Neural cell (in vitro differentiated cells): ENCODE results near the gene GGT6. TPM values are rescaled to one million over a fixed set of nuclear protein-coding genes. Genes with fewer than 3 reads are reported as not detected.

Experiments used
- H2AFZ ChIP-seq: fragments of 200-600, 300-800 bp; sonication (generic), shearing (Covaris generic); 2 replicates; pipeline ENCODE4 v1.6.0; 2014; ENCODE audit warnings: low read depth, mild to moderate bottlenecking, antibody characterized with exemption, low read length, moderate library complexity
- H3F3A ChIP-seq: fragments of 200-600 bp; shearing (Covaris generic); 2 replicates; pipeline ENCODE4 v1.6.1; 2016; ENCODE audit warnings: mild to moderate bottlenecking, moderate library complexity, mixed read lengths, antibody characterized with exemption, low read length; ENCODE audit not compliant: insufficient read depth, poor library complexity, severe bottlenecking
- H3K27ac ChIP-seq: fragments of 200-600, 300-800 bp; sonication (generic), shearing (Covaris generic); 2 replicates; pipeline ENCODE4 v1.5.1; 2014; ENCODE audit warnings: mild to moderate bottlenecking, low read length, moderate library complexity
- H3K27me3 ChIP-seq: fragments of 300-800, 200-600 bp; sonication (generic), shearing (Covaris generic); 2 replicates; pipeline ENCODE4 v1.6.0; 2014; ENCODE audit warnings: mild to moderate bottlenecking, low read depth, low read length, moderate library complexity; ENCODE audit not compliant: insufficient read depth
- H3K36me3 ChIP-seq: fragments of 300-800, 200-600 bp; sonication (generic), shearing (Covaris generic); 2 replicates; pipeline ENCODE4 v1.5.1; 2014; ENCODE audit warnings: mild to moderate bottlenecking, antibody characterized with exemption, low read length, moderate library complexity; ENCODE audit not compliant: insufficient read depth
- H3K4me2 ChIP-seq: fragments of 300-800, 200-600 bp; sonication (generic), shearing (Covaris generic); 2 replicates; pipeline ENCODE4 v1.6.0; 2014; ENCODE audit warnings: mild to moderate bottlenecking, low read length
- H3K4me3 ChIP-seq: fragments of 300-800, 200-600 bp; sonication (generic), shearing (Covaris generic); 2 replicates; pipeline ENCODE4 v1.5.1; 2014; ENCODE audit warnings: mild to moderate bottlenecking, low read length, moderate library complexity
- H3K79me2 ChIP-seq: fragments of 200-600 bp; shearing (Covaris generic); replicated peaks from 2 replicates; pipeline ENCODE4 v1.6.0; 2014; ENCODE audit warnings: mild to moderate bottlenecking, low read length, moderate library complexity; ENCODE audit not compliant: insufficient read depth
- H3K9ac ChIP-seq: fragments of 300-800, 200-600 bp; sonication (generic), shearing (Covaris generic); 2 replicates; pipeline ENCODE4 v1.6.1; 2016; ENCODE audit warnings: mild to moderate bottlenecking, low read length, mixed read lengths
- H3K9me2 ChIP-seq: fragments of 200-600 bp; shearing (Covaris generic); 2 replicates; pipeline ENCODE4 v1.6.1; 2016; ENCODE audit warnings: mild to moderate bottlenecking, low read length, mixed read lengths; ENCODE audit not compliant: insufficient read depth
- H3K9me3 ChIP-seq: fragments of 200-600, 300-800 bp; sonication (generic), shearing (Covaris generic); 2 replicates; pipeline ENCODE4 v1.6.1; 2016; ENCODE audit warnings: mild to moderate bottlenecking, mixed run types, low read length, moderate library complexity, mixed read lengths
- H4K20me1 ChIP-seq: fragments of 200-600 bp; shearing (Covaris generic); 2 replicates; pipeline ENCODE4 v1.6.1; 2016; ENCODE audit warnings: mild to moderate bottlenecking, mixed run types; ENCODE audit not compliant: insufficient read depth
- CTCF ChIP-seq: fragments of 450-650 bp; IDR thresholded peaks from 2 replicates; pipeline ENCODE4 v1.5.1; 2014; ENCODE audit warnings: antibody characterized with exemption, mild to moderate bottlenecking, moderate library complexity; ENCODE audit not compliant: poor library complexity, severe bottlenecking
- EP300 ChIP-seq: fragments of 450-650 bp; conservative IDR thresholded peaks from 2 replicates; pipeline ENCODE4 v1.6.1; 2014; ENCODE audit warnings: antibody characterized with exemption, mild to moderate bottlenecking, moderate library complexity; ENCODE audit not compliant: poor library complexity, severe bottlenecking
- EZH2 ChIP-seq: fragments of 200-600, 300-800 bp; shearing (Covaris generic), sonication (generic); IDR thresholded peaks from 2 replicates; pipeline ENCODE4 v1.6.1; 2014; ENCODE audit warnings: antibody characterized with exemption, low read length, borderline replicate concordance, mild to moderate bottlenecking; ENCODE audit not compliant: insufficient read depth, poor library complexity, severe bottlenecking
- MXI1 ChIP-seq: fragments of 450-650 bp; conservative IDR thresholded peaks from 2 replicates; pipeline ENCODE4 v1.6.1; 2014; ENCODE audit warnings: antibody characterized with exemption, mild to moderate bottlenecking; ENCODE audit not compliant: poor library complexity, severe bottlenecking
- POLR2AphosphoS5 ChIP-seq: IDR thresholded peaks from 2 replicates; pipeline ENCODE4 v1.6.1; 2012
- RAD21 ChIP-seq: fragments of 450-650 bp; conservative IDR thresholded peaks from 2 replicates; pipeline ENCODE4 v1.6.1; 2014; ENCODE audit warnings: antibody characterized with exemption, mild to moderate bottlenecking, moderate library complexity
- REST ChIP-seq: IDR thresholded peaks from 2 replicates; pipeline ENCODE4 v1.6.1; 2012; ENCODE audit warnings: borderline replicate concordance
- SMC3 ChIP-seq: fragments of 450-650 bp; conservative IDR thresholded peaks from 2 replicates; pipeline ENCODE4 v1.6.1; 2014; ENCODE audit warnings: antibody characterized with exemption, mild to moderate bottlenecking, moderate library complexity; ENCODE audit not compliant: poor library complexity
- TAF1 ChIP-seq: IDR thresholded peaks from 2 replicates; pipeline ENCODE4 v1.6.1; 2012; ENCODE audit warnings: low read depth
- polyA plus RNA-seq: library from polyadenylated mRNA; depleted of rRNA; stranded (reverse); fragments of >200 nt; gene quantifications from 2 replicates; pipeline ENCODE4 v1.2.3, GENCODE V29; 2014

GGT6 gene
- polyA plus RNA-seq, 1 donor from 2014 or later, result not detected

GRCh38 chr17:4558347-4558971 lies 1.9 kb downstream of the GGT6 start:
- no peaks in the 10 kb centered on the region for H4K20me1 ChIP-seq
- no peaks in the 10 kb centered on the region for H3K9me3 ChIP-seq
- TF ChIP-seq TAF1, result no peak
- TF ChIP-seq MXI1, result no peak
- no peak for TF ChIP-seq REST
- no peak for TF ChIP-seq POLR2AphosphoS5
- no peak for TF ChIP-seq EP300
- TF ChIP-seq RAD21, result no peak
- no peak for TF ChIP-seq SMC3
- TF ChIP-seq CTCF, result no peak
- no peaks in the 10 kb centered on the region for H3K27me3 ChIP-seq
- H3K36me3 ChIP-seq, result no peaks in the 10 kb centered on the region
- H3K27ac ChIP-seq, result no peak overlapping the region
- no peaks in the 10 kb centered on the region for H3K79me2 ChIP-seq
- H3K9ac ChIP-seq, result no peak overlapping the region
- no peak overlapping the region for H3K4me2 ChIP-seq
- no peak overlapping the region for H3K4me3 ChIP-seq
- H3K9me2 ChIP-seq, result no peaks in the 10 kb centered on the region
- H3F3A ChIP-seq, result peaks cover 8% of the 10 kb centered on the region
- H2AFZ ChIP-seq, result no peak overlapping the region

GRCh38 chr17:4557626-4558346 lies 2.6 kb downstream of the GGT6 start:
- H3K27ac ChIP-seq, result no peak overlapping the region
- H3K4me2 ChIP-seq, result no peak overlapping the region
- no peaks in the 10 kb centered on the region for H3K36me3 ChIP-seq
- no peaks in the 10 kb centered on the region for H3K27me3 ChIP-seq
- H3K9me2 ChIP-seq, result no peaks in the 10 kb centered on the region
- TF ChIP-seq TAF1, result no peak
- TF ChIP-seq CTCF, result no peak
- no peak for TF ChIP-seq EP300
- no peak for TF ChIP-seq EZH2
- no peak for TF ChIP-seq MXI1
- no peak for TF ChIP-seq RAD21
- no peak for TF ChIP-seq REST
- TF ChIP-seq SMC3, result no peak
- no peak for TF ChIP-seq POLR2AphosphoS5
- no peaks in the 10 kb centered on the region for H3K9me3 ChIP-seq
- H3K9ac ChIP-seq, result no peak overlapping the region
- H3K79me2 ChIP-seq, result no peaks in the 10 kb centered on the region
- no peak overlapping the region for H2AFZ ChIP-seq
- peaks cover 8% of the 10 kb centered on the region for H3F3A ChIP-seq
- H4K20me1 ChIP-seq, result no peaks in the 10 kb centered on the region
- H3K4me3 ChIP-seq, result no peak overlapping the region
